GM13977 (cell line): ENCODE data around the gene ADAMTS12.

Experiments
- DNase-seq: peaks from one replicate; pipeline ENCODE4 v3.0.0; 2012; ENCODE audit warnings: low spot score
- CTCF ChIP-seq: IDR thresholded peaks from 2 replicates; pipeline ENCODE4 v1.5.1; 2012; ENCODE audit warnings: mild to moderate bottlenecking, control low read depth; ENCODE audit not compliant: insufficient read depth; ENCODE audit errors: extremely low read depth, missing control alignments
- in situ Hi-C: fragments of 300-500 bp; cut with MboI; formaldehyde crosslinking; loops from one replicate; pipeline ENCODE4 v1.12.0; 2022; ENCODE audit warnings: low sequenced_read_pairs, low pct_unique_long_range_greater_than_20kb, mixed read lengths, inconsistent platforms; ENCODE audit not compliant: unreplicated experiment

ADAMTS12 gene

GRCh38 chr5:33763435-33763834, 128.4 kb downstream of the ADAMTS12 start:
- TF ChIP-seq CTCF: no peak
- in situ Hi-C loops: no loop called here
- DNase-seq: no peak

GRCh38 chr5:33762859-33763258, 128.9 kb downstream of the ADAMTS12 start:
- in situ Hi-C loops: no loop called here
- DNase-seq: no peak
- no peak for TF ChIP-seq CTCF

- no peak for DNase-seq
- TF ChIP-seq CTCF: no peak
- in situ Hi-C loops: no loop called here
Measured at GRCh38 chr5:33761139-33761538, 130.7 kb downstream of the ADAMTS12 start.

GRCh38 chr5:33758737-33759136, 133.1 kb downstream of the ADAMTS12 start:
- no peak for TF ChIP-seq CTCF
- in situ Hi-C loops: no loop called here
- no peak for DNase-seq

GRCh38 chr5:33756491-33756890, 135.3 kb downstream of the ADAMTS12 start:
- no peak for DNase-seq
- TF ChIP-seq CTCF: no peak
- in situ Hi-C loops: no loop called here

GRCh38 chr5:33755231-33755630, 136.6 kb downstream of the ADAMTS12 start:
- in situ Hi-C loops: no loop called here
- DNase-seq: no peak
- no peak for TF ChIP-seq CTCF

GRCh38 chr5:33753704-33754103, 138.1 kb downstream of the ADAMTS12 start:
- in situ Hi-C loops: no loop called here
- DNase-seq: no peak
- TF ChIP-seq CTCF: no peak
